GM19035 (cell line): ENCODE measurements around the gene INPP5D.
"Not testable (repeated sequence)": the region's sequence is repeated elsewhere in the genome, so short reads cannot be mapped to it uniquely, and the experiment has no call there.

ENCODE experiments used
- ATAC-seq: cut with Tn5 transposase; IDR thresholded peaks from one replicate; pipeline ENCODE4 v1.9.1; 2021; ENCODE audit not compliant: unreplicated experiment

Gene INPP5D

DNA sequence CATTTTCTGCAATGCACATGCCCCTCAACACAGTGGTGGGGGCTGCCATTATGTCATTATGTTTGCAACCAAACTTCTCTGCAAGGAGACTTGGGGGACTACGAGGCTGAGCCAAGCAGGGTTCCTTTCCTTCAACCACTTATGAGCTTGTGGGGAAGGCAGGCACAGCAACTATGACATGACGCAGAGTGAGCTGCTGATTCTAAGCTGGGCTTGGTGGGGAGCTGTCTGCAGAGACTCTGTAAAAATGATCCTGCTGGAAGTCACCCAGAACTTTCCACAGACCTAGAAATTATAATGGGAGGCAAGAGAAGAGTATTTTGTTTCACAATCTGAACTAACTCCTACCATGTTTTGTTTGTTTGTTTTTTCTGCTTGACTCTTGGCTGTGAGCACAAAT is 55.6 kb downstream of the INPP5D start:
- no peak for ATAC-seq

DNA sequence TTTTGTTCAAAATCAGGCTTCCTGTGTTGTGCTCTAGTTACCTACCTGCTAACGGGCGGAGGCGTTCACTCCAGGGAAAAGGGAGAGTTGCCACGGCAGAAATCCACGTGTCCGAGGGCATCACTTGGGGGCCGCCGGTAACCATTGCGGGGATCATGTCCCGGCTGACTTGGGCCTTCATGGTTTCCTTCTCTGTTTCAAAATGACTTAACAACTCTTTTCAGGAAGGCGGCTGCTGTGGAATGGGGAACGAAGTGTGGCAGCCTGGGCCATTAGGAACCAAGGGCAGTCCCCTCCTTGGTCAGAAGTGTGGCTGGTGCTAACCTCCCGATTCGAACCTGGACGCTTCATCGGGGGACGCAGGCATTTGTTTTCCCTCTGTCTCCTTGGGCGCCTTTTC is 56.8 kb downstream of the INPP5D start:
- no peak for ATAC-seq

GRCh38 chr2:233117351-233117750 is 57.2 kb downstream of the INPP5D start:
- ATAC-seq = no peak

GRCh38 chr2:233117811-233118647 is 57.9 kb downstream of the INPP5D start:
- ATAC-seq = no peak

GRCh38 chr2:233118648-233119000 is 58.5 kb downstream of the INPP5D start:
- no peak for ATAC-seq

- ATAC-seq = no peak
These were observed 59.0 kb downstream of the INPP5D start for GRCh38 chr2:233119123-233119522.

DNA sequence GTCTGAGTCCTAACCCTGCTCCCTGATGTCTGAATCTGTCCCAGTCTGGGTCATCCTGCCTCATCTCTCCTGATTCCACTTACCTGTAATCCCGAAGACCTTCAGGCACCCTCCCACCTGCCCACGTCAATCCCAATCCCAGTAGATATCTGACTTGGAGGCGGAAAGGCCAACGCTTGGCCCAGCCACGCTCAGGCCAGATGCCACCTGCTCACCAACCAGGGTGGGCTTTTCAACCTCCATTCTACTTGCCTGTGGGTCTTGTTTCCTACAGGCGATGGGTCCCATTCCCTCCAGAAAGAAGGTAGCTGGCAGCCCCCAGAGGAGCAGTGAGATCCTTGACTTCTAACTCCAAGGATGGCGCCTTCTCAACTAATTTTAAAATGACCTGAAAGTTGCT is 59.7 kb downstream of the INPP5D start:
- ATAC-seq = no peak

GRCh38 chr2:233120459-233120858 is 60.3 kb downstream of the INPP5D start:
- no peak for ATAC-seq

DNA sequence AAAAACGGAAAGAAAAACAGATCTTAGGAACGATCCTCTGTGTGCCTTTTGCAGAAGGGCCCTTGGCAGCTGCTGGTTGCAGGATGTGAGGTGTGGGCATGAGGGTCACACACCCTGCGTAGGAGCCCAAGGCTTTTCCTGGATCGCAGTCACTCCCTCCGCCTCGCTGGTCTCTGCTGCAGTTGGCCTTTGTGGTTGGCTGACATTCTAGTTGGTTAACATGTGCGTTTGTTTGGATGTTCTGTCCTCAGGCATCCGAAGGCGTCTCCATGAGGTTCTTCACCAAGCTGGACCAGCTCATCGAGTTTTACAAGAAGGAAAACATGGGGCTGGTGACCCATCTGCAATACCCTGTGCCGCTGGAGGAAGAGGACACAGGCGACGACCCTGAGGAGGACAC is 61.7 kb downstream of the INPP5D start:
- no peak for ATAC-seq

GRCh38 chr2:233122541-233122940 is 62.4 kb downstream of the INPP5D start:
- ATAC-seq = no peak

DNA sequence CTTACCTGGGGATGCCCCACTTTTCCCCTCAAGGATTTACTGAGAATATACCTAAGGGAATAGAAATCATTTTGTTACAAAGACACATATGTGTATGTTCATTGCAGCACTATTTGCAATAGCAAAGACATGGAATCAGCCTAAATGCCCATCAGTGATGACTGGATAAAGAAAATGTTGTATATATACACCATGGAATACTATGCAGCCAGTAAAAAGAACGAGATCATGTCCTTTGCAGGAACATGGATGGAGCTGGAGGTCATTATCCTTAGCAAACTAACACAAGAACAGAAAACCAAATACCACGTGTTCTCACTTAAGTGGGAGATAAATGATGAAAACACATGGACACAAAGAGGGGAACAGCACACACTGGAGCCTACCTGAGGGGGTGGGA is 63.4 kb downstream of the INPP5D start:
- ATAC-seq = not testable (repeated sequence)

GRCh38 chr2:233124421-233125080 is 64.4 kb downstream of the INPP5D start:
- peak; percentile 80 for ATAC-seq

- no peak for ATAC-seq
These were observed 65.4 kb downstream of the INPP5D start for GRCh38 chr2:233125455-233126065.

DNA sequence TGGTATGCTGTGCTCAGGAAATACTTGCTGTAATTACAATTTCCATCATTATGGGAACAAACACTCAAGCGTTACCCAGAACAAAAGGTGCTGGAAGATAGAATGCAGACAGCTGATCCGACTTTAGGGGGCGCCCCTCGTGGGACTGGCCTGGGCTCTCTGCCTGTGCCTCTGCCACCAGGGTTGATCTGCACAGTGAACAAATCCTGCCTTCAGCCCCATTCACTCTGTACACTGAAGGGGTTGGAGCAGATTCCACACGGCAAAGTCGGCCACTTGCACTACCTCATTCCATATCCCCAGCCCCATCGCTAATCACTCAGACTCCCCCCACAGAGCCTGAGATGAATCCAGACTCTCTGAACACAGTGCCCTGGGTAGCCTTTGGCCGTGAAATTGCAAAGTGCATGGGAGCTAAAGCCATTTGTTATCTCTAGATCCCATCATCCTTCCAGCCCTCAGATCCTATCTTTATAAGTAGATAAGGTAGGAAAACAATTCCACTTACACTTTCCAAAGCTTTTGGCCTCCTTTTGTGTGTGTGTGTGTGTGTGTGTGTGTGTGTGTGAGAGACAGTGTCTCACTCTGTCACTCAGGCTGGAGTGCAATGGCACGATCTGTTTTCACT is 69.3 kb downstream of the INPP5D start:
- no peak for ATAC-seq

GRCh38 chr2:233130024-233130423 is 69.9 kb downstream of the INPP5D start:
- no peak for ATAC-seq

DNA sequence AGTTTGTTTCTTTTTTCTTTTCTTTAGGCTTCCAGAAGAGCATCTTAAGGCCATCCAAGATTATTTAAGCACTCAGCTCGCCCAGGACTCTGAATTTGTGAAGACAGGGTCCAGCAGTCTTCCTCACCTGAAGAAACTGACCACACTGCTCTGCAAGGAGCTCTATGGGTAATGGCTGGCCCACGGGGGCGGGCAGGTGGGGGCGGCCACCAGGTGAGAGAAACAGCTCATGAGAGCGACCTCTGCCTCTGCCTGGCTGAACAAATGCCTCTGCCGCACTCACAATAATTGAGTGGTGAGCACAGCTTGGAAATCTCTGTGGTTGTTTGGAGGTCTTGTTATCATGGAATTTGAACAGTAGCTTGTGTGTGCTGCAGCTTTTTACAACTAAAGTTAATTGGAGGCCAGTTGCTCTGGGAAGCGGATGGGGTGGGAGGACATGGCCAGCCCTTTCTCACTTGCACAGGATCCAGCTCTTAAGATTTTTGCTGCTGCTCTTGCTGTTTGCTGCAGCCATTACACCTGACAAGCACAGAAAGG is 70.4 kb downstream of the INPP5D start:
- ATAC-seq = no peak

GRCh38 chr2:233131936-233132720 is 72.0 kb downstream of the INPP5D start:
- no peak for ATAC-seq

DNA sequence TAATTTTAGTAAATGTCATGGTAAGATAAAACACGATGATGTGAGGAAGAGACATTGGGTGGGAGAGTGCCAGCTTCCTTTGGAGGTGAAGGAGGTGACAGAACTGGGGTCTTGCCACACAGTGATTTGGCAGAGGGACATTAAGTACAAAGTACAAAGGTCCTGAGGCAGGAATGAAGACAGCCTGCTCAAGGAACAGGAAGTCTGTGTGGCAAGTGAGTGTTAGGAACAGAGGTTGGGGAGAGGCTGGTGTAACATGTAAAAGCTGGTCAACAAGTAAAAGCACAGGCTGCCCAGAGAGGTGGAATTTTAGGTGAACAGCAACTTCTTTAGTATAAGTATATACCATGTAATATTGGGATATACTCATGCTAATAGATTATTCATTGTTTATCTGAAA is 73.1 kb downstream of the INPP5D start:
- no peak for ATAC-seq

- ATAC-seq = no peak
These were observed 75.3 kb downstream of the INPP5D start for GRCh38 chr2:233135421-233135820.

GRCh38 chr2:233137040-233137439 is 76.9 kb downstream of the INPP5D start:
- ATAC-seq = no peak
